SH-SY5Y (cell line): Measurements from ENCODE around the gene COLEC11.

Experiments
- GATA2 ChIP-seq: IDR thresholded peaks from 2 replicates; pipeline ENCODE4 v1.6.1; 2011; ENCODE audit warnings: mild to moderate bottlenecking, low read depth, low read length
- GATA3 ChIP-seq: IDR thresholded peaks from 2 replicates; pipeline ENCODE4 v1.6.1; 2011; ENCODE audit warnings: low read depth, mild to moderate bottlenecking, low read length, moderate library complexity

Gene COLEC11

GRCh38 chr2:3598197-3598910 lies 3.4 kb downstream of the COLEC11 start:
- no peak for TF ChIP-seq GATA3
- no peak for TF ChIP-seq GATA2

DNA sequence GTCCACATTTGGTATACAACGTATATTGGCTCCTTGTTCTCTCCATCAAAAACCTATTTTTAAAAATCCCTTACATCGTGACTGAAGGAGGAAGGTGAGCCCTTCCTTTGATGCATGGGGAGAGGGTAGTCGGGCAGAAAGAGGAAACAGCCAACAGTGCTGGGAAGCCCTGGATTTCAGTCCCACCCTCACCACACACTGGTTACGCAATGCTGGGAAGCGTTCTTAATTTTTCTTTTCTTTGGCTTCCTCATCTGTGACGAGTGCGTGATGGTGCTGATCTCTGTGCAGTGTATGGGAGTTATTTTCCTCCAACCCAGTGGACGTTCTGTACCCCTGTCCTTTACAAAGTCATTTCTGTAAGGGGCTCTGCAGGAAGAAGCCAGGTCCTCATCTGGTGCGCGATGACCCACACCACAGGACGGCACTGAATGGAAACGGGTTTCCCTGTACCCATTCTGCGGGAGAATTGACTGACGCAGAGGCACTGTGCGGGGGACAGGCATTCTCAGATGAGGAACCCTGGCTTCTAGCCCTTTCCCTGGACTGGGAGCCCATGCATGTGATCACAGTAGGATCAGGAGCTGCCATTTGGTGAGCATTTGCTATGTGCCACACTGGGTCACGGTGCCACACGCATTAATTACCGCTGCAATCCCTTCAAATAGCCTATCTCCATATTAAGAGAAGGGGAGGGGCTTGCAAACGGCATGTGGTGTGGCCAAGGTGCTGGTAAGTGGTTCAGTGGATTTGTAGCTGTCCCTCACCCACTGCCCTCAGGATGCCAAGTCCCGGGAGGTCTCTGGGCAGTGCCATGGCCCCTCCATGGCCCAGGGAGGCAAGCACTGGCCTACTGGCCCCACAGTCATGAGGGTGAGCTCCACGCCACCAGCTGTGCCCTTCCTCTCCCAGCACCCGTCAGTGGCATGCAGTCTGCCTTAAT lies 4.3 kb downstream of the COLEC11 start:
- TF ChIP-seq GATA2, result no peak
- TF ChIP-seq GATA3, result no peak

DNA sequence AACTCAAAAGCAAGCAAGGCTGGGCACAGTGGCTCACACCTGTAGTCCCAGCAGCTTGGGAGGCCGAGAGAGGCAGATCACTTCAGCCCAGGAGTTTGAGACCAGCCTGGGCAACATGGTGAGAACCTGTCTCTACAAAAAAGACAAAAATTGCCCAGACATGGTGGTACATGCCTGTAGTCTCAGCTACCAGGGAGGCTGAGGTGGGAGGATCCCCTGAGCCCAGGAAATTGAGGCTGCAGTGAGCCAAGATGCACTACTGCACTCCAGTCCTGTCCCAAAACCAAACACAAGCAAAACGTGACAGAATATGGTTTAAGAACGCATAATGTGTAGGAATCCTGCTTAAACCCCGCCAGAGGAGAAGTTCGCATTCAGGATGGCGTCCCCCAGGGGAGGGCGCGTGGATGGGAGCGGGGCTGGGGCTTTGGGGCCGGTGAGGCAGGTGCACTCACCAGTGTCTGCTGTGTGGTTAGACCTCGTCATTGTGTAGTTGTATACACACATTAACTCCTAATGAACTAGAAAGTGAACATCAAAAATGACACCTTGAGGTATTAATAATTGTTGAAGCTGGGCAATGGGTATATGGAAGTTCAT lies 5.4 kb downstream of the COLEC11 start:
- TF ChIP-seq GATA2 (no peak), GATA3 (no peak)

GRCh38 chr2:3601561-3602271 lies 6.8 kb downstream of the COLEC11 start:
- TF ChIP-seq GATA3 (no peak), GATA2 (no peak)

DNA sequence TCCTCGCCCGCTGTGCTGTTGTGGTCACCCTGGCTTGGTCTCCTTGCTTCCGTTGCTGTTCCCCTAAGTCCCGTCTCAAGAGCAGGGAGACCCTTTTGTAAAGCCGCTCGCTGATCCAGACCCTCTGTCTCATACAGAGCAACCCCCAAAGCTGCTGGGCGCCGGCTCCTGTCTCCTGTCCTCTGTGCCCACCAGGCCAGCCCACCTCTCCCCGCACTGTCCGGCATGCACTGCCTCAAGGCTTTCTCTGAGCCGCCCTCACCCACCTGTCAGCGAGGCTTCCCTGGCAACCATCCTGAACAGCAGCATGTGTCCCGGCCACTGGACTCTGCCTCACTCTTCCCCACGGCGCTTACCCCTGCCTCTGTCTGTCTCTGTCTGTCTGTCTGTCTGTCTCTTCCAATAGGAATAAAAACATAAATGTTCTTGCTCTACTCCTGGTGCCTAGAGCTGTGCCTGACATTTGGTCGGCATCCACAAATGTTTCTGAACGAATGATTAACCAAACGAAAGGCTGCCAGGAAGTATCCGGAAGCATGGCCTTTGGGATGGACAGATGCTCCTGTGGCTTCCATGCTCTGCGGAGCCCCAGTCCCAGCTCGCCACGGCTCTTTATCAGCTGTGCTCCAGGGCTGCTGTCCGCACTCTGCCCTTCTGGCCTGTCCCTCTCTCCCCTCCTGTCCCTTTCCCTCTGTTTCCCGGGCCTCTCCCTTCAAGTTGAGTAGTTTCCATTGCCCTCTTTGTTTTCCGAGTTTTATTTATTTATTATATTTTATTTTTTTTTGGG lies 7.8 kb downstream of the COLEC11 start:
- TF ChIP-seq GATA3 (no peak), GATA2 (no peak)

DNA sequence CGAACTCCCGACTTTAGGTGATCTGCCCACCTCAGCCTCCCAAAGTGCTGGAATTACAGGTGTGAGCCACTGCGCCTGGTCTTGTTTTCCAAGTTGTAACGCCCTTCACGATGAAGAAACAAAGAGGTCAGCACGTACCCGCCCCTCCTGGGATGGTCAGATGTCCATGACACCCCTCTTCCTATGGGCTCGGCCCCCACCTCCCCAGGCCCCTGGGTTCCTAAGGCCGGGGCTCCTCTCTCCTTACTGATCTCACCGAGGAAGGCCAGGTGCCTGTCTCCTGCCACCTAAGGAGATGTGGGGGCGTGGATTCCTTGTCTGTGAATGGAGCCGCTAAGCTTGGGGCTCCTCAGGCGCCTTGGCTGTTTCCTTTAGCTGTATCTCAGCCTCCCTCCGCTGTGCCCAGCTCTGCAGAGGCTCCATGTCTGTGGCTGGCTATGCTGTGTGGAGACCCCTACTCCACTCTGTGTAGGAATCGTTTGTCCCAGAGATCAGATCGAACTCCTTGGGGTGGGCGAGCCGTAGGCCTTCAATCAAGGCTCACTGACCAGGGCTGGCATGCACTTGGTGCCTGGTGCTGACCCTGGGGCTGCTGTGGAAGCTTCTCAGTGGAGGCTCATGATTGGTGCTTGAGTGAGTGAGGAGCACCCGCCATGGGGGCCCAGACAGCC lies 8.8 kb downstream of the COLEC11 start:
- no peak for TF ChIP-seq GATA3
- no peak for TF ChIP-seq GATA2

- TF ChIP-seq GATA3 (no peak), GATA2 (peak; percentile 64)
These were observed 9.4 kb downstream of the COLEC11 start for GRCh38 chr2:3604207-3604877.

GRCh38 chr2:3604991-3605961 lies 10.4 kb downstream of the COLEC11 start:
- no peak for TF ChIP-seq GATA2
- no peak for TF ChIP-seq GATA3

- TF ChIP-seq GATA3 (no peak), GATA2 (no peak)
These were observed 11.1 kb downstream of the COLEC11 start for GRCh38 chr2:3606028-3606369.

DNA sequence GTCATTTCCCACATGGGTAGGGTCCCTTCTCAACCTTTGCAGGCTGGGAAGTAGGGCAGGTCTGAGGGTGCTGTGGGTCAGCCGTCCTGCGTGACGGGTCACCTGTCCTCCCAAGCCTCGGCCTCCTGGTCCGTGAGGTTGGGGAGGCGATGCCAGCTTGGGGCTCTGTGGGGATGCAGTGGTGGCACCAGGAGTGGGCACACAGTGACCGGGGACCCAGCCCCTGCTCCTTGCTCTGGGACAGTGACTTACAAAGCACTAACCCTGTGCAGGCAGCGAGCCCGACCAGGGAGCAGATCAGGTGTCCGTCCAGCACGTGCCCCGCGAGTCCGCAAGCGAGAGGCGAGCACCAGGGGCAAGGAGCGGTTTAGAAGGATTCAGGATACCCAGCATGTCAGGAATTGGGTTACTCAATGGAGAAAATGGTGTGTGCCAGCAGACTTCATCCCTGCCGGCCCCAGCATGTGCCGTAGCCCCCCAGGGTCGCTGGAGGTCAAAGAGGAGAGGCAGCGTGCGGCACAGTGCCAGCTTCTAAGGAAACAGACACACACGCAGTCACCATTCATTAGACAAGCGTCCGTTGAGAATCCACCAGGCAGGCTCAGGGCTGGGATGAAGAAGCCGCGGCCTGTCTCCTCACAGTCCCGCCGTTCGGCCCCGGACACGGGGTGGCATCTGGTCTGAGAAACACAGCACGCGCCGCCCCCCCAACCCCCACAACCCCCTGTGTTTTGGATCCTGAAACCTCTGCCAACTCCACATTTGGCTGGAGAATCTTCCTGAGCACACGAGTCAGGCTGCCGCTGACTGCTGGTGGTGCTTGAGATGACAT lies 11.7 kb downstream of the COLEC11 start:
- no peak; the same call in 1 of the 2 replicates for TF ChIP-seq GATA2
- no peak for TF ChIP-seq GATA3
